Measurements from ENCODE around the gene IFFO2. TPM values are rescaled to one million over a fixed set of nuclear protein-coding genes. Genes with fewer than 3 reads are reported as not detected.

The IFFO2 gene
- total and polyA plus RNA-seq, 2 of the 8 experiments (the other 6 are each of a cell fraction or from before 2014, with no cell fraction given), result 6.6 to 10.4 TPM

GRCh38 chr1:18923756-18924211 is 32.7 kb downstream of the IFFO2 start:
- Histone ChIP-seq H4K5ac (ENCODE audit: insufficient read length, low read depth, low read length) (no peak overlapping the region), H3K27ac (ENCODE audit: low read depth, low read length) (no peak overlapping the region), H4K20me1 (replicated peaks in 1 of 2; ENCODE audit: control insufficient read depth in 1 of 2, insufficient read depth in 2 of 2, low read length in 2 of 2) (no peaks in the 10 kb centered on the region), H2AK5ac (ENCODE audit: low read depth, low read length) (no peak overlapping the region), H3K18ac (ENCODE audit: extremely low read depth, low read length) (no peak overlapping the region), H2BK120ac (replicated peaks; ENCODE audit: low read depth, low read length) (no peak overlapping the region), H3K9ac (replicated peaks in 1 of 4; ENCODE audit: extremely low read depth in 1 of 4, low read depth in 3 of 4, low read length in 3 of 4) (no peak overlapping the region), H2BK20ac (ENCODE audit: low read length) (no peak overlapping the region), H3K27me3 (replicated peaks in 1 of 4; ENCODE audit: control insufficient read depth in 3 of 4, extremely low read depth in 1 of 4, insufficient read depth in 3 of 4, low read length in 3 of 4) (no peaks in the 10 kb centered on the region), H3K79me2 (ENCODE audit: control insufficient read depth in 1 of 2, insufficient read depth in 2 of 2, low read length in 2 of 2) (no peaks in the 10 kb centered on the region), H3K36me3 (ENCODE audit: control insufficient read depth in 2 of 4, insufficient read depth in 4 of 4, low read length in 3 of 4) (no peaks in the 10 kb centered on the region), H2BK15ac (ENCODE audit: low read length) (no peak overlapping the region), H3K9me3 (ENCODE audit: insufficient read depth in 2 of 2, low read depth in 1 of 2, low read length in 1 of 2) (no peaks in the 10 kb centered on the region), H4K8ac (ENCODE audit: extremely low read depth, insufficient read depth, low read length) (peak overlapping the region; percentile 29; the same call in 1 of the 2 replicates), H2BK12ac (ENCODE audit: low read depth, low read length) (no peak overlapping the region), H3K56ac (replicated peaks; ENCODE audit: insufficient read length, low read depth, low read length) (no peak overlapping the region), H3K4me2 (ENCODE audit: insufficient read depth in 1 of 2, low read depth in 2 of 2, low read length in 2 of 2) (no peak overlapping the region), H3K23ac (ENCODE audit: insufficient read length) (no peak overlapping the region), H3K14ac (ENCODE audit: insufficient read length) (no peak overlapping the region), H3K79me1 (ENCODE audit: low read depth, low read length) (0 out of 2 replicates have a peak, but pooled peaks cover 3% of the 10 kb centered on the region), H3K4me1 (replicated peaks in 1 of 4; ENCODE audit: control insufficient read depth in 3 of 4, insufficient read depth in 4 of 4, low read length in 3 of 4) (peaks cover 0 to 20% (median 10%) of the 10 kb centered on the region in 4 experiments; a peak in 6 of 7 replicates), H3K23me2 (ENCODE audit: low read depth, low read length) (peaks cover 7% of the 10 kb centered on the region; the same call in 1 of the 2 replicates), H2AFZ (ENCODE audit: low read length) (no peak overlapping the region), H4K91ac (replicated peaks; ENCODE audit: insufficient read length, low read length) (no peak overlapping the region), H3K4me3 (ENCODE audit: extremely low read depth in 1 of 4, insufficient read depth in 2 of 4, low read depth in 3 of 4, low read length in 4 of 4) (no peak overlapping the region), H3K4ac (replicated peaks; ENCODE audit: insufficient read length, low read depth, low read length) (no peak overlapping the region), H2BK5ac (ENCODE audit: low read depth, low read length) (no peak overlapping the region)
- FAIRE-seq (no peak), DNase-seq (ENCODE audit: low read depth in 1 of 2, low spot score in 2 of 2) (no peak)
- 93% methylated on average over 14 of the region's 14 CpGs; no CpG with 5 or more reads in 1 of the 2 experiments for WGBS, 2 experiments (ENCODE audit: extremely low coverage in 1 of 2, insufficient coverage in 1 of 2, insufficient read length in 1 of 2, insufficient replicate concordance in 2 of 2, low coverage in 1 of 2, low lambda C conversion rate in 2 of 2, missing lambda C conversion rate in 1 of 2)
- POLR2A ChIA-PET (ENCODE audit: partially characterized antibody), result interaction anchor here (0.7 to 1.4 kb wide), 3 partner anchors 9 to 17 kb away, joined by 3 read pairs; no protein-coding TSS in a partner anchor
- CTCF ChIA-PET (ENCODE audit: partially characterized antibody), result interaction anchor here (0.9 to 10.0 kb wide), 9 partner anchors 10 to 171 kb away, joined by 3 to 109 read pairs (median 4); no protein-coding TSS in a partner anchor
- TF ChIP-seq NANOG (IDR thresholded peaks at IDR 0.05; ENCODE audit: insufficient read depth, low read depth, low read length, poor library complexity, severe bottlenecking), result no peak
- TF ChIP-seq POU5F1 (IDR thresholded peaks at IDR 0.05; ENCODE audit: low read depth, low read length), result no peak
- no peak for TF ChIP-seq NRF1 (IDR thresholded peaks at IDR 0.05; ENCODE audit: low read depth, low read length)
- no peak for TF ChIP-seq HDAC6 (IDR thresholded peaks at IDR 0.05; ENCODE audit: low read depth, low read length)
- no peak for TF ChIP-seq EZH2 (IDR thresholded peaks at IDR 0.05; ENCODE audit: low read depth, low read length, severe bottlenecking)
- TF ChIP-seq SIRT6 (IDR thresholded peaks at IDR 0.05; ENCODE audit: low read length), result no peak
